ENCODE measurements around the gene WAS. TPM values are rescaled to one million over a fixed set of nuclear protein-coding genes. Genes with fewer than 3 reads are reported as not detected.
"Not testable (repeated sequence)": the region's sequence is repeated elsewhere in the genome, so short reads cannot be mapped to it uniquely, and the experiment has no call there.

The WAS gene
- total RNA-seq, 2 experiments from 2014 or later: 76.6 to 84.2 TPM

DNA sequence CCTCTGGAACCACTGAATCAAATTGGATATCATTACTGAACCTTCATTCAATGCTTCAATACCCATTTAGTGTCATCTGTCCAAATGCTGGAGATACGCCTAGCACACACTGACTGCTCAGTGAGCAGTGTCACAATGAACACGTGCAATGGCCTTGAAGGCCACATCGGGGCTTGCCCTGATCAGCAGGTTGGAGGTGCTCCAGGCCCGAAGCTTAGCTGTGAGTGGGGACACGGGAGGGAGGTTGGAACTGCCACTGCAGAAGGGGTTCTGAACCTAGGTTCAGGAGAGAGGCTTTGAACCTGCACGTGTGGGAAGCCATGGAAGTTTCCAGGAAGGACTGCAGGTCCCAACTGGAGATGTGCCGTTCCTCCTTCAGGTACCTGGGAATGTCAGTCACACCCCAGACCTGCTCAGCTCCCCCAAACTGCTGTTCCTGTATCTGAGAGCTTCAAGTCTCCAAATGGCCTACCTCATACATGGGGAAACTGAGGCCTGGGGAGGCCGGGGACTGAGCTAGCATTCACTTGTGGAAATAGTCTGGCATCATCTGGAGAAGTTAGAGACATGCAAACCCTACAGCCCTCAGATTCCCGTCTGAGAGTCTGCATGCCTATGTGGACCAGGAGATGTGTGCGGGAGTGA lies 1.9 kb upstream of the WAS start:
- ChIA-PET POLR2A (no interaction called here), CTCF (no interaction called here)

DNA sequence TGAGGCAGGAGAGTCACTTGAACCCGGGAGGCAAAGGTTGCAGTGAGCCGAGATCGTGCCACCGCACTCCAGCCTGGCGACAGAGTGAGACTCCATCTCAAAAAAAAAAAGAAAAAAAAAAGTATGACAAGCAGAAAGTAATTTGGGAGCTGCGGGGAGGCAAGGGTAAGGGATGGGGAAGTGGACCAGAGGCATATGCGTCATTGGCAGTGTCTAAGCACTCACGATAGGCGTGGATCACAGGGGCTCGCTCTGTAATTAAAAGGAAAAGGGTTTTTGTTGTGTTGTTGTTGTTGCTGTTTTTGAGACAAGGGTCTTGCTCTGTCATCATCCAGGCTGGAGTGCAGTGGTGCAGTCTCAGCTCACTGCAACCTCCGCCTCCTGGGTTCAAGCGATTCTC lies 804 bp upstream of the WAS start:
- CTCF ChIA-PET: interaction anchor here (1.1 to 1.3 kb wide), 2 partner anchors 34 to 255 kb away, joined by 3 to 4 read pairs; no protein-coding TSS in a partner anchor
- POLR2A ChIA-PET: interaction anchor here (1.2 to 2.1 kb wide), 2 partner anchors 13 to 54 kb away, joined by 4 read pairs; no protein-coding TSS in a partner anchor

DNA sequence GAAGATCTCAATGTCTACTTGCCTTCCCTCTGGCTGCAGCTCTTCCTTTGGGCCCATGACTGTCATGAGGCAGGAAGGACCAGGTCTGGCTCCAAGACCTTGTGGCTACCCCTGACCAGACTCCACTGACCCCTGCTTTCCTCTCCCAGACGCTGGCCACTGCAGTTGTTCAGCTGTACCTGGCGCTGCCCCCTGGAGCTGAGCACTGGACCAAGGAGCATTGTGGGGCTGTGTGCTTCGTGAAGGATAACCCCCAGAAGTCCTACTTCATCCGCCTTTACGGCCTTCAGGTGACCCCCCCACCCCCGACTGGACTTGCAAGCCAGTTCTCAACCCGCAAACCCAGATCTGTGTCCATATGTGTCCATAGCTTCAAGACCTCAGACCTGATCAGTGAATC lies 535 bp downstream of the WAS start:
- ChIA-PET CTCF (interaction anchor here (0.7 to 1.3 kb wide), 3 partner anchors 36 to 254 kb away, joined by 3 to 4 read pairs (median 3); no protein-coding TSS in a partner anchor), POLR2A (interaction anchor here (1.0 to 2.1 kb wide), 4 partner anchors 8 to 53 kb away, joined by 3 to 4 read pairs (median 4); no protein-coding TSS in a partner anchor)

DNA sequence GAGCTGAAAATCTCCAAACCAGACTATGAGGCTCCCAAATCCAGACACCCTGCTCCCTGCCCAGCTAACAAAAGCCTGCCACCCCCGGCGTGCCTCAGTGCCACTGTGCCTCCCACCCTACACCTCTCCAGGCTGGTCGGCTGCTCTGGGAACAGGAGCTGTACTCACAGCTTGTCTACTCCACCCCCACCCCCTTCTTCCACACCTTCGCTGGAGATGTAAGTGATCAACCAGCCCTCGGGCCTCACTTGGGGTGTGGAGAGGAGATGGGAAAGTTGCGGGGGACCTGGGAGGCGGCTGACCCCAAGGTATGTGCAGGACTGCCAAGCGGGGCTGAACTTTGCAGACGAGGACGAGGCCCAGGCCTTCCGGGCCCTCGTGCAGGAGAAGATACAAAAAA lies 1.8 kb downstream of the WAS start:
- ChIA-PET POLR2A (no interaction called here), CTCF (no interaction called here)

DNA sequence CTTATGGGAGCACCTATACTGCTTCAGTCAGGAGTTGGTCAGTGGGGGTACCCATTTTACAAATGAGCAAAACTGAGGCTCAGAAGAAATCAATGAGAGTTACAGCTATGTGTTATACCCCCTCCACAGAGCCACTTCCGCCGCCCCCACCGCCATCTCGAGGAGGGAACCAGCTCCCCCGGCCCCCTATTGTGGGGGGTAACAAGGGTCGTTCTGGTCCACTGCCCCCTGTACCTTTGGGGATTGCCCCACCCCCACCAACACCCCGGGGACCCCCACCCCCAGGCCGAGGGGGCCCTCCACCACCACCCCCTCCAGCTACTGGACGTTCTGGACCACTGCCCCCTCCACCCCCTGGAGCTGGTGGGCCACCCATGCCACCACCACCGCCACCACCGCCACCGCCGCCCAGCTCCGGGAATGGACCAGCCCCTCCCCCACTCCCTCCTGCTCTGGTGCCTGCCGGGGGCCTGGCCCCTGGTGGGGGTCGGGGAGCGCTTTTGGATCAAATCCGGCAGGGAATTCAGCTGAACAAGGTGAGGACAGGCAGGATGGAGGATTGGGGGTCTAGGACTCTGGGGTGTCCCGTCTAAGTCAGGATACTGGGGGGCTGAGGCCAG lies 5.0 kb downstream of the WAS start:
- ChIA-PET CTCF (no interaction called here), POLR2A (no interaction called here)

DNA sequence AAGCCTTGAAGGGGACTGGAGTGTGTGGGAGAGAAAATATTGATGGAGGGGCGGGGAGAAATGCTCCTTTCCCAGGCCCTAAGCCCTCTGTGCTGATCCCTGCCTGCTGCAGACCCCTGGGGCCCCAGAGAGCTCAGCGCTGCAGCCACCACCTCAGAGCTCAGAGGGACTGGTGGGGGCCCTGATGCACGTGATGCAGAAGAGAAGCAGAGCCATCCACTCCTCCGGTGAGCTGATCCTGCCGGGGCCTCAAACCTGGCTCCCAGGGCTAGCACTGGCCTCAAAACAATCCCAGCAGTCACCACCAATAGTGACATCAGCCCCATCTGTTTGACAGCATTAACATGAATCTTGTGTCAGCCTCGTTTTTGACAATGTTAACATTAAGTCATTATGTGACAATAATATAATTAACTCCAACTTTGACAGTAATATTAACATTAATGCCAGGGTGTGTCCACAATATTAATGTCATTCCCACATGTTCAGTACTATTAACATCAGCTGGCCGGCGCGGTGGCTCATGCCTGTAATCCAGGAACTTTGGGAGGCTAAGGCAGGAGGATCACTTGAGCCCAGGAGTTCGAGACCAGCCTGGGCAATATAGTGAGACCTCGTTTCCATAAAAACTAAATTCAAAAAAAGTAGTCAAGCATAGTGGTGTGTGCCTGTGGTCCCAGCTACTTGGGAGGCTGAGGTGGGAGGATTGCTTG lies 5.8 kb downstream of the WAS start:
- CTCF ChIA-PET: no interaction called here
- POLR2A ChIA-PET: no interaction called here

DNA sequence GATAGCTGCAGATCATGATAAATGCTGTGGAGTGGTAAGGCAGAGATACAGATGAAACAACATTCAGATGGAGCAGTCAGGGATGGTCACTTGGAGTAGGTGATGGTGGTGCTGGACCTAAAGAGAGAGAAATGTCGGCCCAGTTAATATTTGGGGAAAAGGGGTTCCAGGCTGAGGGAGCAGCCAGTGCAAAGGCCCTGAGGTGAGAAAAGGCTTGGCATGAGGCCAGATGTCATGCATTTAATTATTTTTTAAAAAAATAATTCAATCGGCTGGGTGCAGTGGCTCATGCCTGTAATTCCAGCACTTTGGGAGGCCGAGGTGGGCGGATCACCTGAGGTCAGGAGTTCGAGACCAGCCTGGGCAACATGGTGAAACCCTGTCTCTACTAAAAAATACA lies 8.1 kb downstream of the WAS start:
- CTCF ChIA-PET: not testable (repeated sequence)
- POLR2A ChIA-PET: interaction anchor here (0.8 kb wide), 1 partner anchor 8 kb away, joined by 3 read pairs; the partner anchor contains the start of gene WAS

DNA sequence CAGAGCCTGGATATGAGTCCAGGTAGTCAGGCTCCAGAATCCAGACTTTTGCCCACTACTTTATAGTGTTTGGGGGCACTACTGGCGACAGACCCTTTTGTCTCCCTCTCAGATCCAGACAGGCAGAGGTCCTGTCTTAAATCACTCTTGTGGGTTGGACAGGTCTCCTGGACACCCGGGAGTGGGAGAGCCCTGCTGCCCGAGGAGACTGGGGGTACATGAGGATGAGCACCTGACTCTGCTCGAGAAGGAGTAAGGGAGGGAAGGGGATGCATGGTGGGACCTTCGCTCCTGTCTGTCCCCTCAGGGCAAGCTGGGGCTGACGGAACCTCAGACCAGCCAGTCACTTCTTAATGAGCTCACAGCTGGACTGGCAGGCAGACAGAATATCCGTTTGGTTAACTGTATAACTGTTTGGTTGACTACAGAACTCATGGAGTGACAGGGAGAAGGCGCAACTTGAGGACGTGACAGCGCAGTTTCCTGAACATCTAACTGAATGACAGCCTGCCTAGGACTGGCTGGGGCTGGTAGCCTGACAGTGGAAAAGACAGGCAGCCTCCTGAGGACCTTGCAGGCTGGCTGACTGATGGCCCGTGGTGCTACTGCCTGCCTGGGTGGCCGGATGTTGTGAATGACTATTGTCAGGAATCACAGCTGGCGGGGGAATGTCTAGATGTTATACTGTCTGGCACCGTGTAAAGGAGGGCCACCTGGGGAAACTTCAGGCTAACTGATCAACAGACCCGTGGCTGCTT lies 11.4 kb downstream of the WAS start:
- ChIA-PET POLR2A (interaction anchor here (0.8 kb wide), 1 partner anchor 12 kb away, joined by 4 read pairs; the partner anchor contains the start of gene WAS), CTCF (no interaction called here)

DNA sequence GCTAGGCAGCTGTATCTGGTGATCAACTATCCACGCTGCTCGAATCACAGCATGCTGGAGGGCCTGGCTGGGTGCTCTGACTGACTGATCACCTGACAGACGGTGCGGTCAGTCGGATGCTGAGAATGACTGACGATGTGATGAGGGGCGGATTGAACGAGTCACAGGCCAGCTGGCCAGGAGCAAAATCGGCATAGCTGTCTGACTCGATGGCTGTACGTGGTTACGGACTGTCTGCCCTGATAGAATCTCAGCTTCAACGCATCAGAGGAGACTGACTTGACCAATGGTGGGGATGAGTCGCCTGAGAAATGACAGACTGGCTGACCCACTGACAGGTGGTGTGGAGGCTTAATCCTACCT lies 11.9 kb downstream of the WAS start:
- CTCF ChIA-PET: no interaction called here
- POLR2A ChIA-PET: interaction anchor here (0.8 kb wide), 1 partner anchor 12 kb away, joined by 4 read pairs; the partner anchor contains the start of gene WAS

DNA sequence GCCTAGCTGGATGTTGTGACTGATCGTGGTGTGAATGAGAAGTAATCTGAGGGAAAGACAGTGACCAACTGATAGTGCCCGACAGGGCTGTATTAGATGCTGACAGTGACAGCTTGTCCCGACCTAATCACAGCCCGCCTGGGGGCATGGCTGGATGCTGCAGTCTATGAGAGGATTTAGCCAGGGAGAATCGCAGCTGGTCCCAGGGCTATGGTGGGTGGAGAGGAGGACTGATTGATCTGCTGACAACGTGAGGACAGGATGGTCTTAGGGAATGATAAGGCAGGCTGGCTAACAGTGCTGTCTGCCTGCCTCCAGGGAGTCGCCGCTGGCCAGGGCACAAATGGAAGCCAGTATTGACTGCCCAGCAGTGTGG lies 12.3 kb downstream of the WAS start:
- POLR2A ChIA-PET: interaction anchor here (0.6 to 1.4 kb wide), 3 partner anchors 13 to 319 kb away, joined by 3 to 6 read pairs (median 4); partner anchors contain the start of gene WAS
- CTCF ChIA-PET: no interaction called here

DNA sequence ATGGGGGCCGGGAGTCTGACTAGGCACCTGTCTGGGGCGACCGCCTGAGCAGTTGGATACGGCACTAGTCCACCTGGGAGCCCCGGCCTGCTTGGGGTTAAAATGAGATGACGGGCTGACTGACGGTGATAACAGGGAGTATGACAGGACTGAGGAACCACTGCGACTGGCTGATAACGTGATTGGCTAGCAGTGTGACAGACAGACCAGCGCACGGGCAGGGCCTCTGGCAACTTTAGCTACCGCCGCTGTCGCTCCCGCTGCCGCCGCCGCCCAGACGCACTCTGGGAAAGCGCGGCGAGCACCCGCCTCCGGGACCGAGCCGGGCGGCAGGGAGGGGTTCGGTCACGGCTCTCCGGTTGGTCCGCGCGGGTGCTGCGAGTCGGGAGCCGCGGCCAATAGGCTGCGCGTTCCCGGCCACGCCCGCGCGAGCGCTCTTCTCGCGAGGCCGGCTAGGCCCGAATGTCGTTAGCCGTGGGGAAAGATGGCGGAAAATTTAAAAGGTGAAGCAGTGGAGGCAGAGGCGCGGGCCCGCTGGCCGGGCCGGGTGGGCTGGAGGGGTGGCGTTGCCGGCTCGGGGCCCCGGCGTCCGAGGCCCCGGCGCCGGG lies 12.8 kb downstream of the WAS start, which contains the start of gene SUV39H1:
Gene SUV39H1 (plus strand): TSS at position 434 of the 608 bp plus-strand sequence. CDS start 51 bp downstream, at position 485.
- POLR2A ChIA-PET: interaction anchor here (0.6 to 1.4 kb wide), 3 partner anchors 20 to 319 kb away, joined by 3 to 6 read pairs (median 3); no protein-coding TSS in a partner anchor
- CTCF ChIA-PET: no interaction called here

DNA sequence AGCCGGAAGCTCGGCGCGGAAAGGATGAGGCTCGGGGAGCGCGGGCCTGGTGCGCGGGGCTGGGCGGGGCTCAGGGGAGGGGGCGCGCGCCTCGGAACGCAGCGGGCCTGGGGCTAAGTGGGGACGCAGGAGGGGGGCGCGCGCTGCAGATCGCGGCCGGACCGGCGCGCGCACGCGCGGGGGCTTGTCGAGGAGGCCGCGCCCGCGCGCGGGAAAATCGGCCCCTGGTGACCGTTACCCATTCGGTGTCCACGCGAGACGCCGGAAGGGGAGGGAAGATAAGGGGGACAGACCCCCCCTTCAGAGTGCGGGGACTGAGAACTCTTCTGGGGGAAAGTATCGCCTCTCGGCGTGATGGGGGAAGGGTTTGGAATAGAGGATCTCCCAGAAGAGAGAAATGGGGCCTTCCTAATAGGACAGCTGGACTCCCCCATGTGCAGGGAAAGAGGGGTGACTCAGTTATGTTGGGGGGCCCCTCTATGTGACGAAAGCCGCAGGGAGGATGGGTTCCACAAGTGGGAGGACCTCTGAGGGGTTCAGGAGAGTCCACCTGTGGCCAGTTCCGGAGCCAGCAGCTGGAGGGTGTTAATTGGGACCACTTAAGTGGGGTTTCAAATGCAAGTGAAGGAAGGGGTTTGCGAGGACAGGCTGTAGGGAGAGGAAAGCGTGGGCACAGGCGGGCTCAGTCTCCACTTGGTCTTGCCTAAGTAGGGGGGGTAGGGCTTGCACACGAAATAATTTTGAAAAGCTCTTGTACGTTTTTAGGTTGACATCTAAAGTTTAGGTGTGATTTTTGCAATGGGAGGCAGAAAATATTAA lies 13.5 kb downstream of the WAS start:
- POLR2A ChIA-PET: interaction anchor here (0.9 to 1.4 kb wide), 3 partner anchors 16 to 40 kb away, joined by 3 to 6 read pairs (median 3); no protein-coding TSS in a partner anchor
- CTCF ChIA-PET: interaction anchor here (1.0 kb wide), 1 partner anchor 49 kb away, joined by 3 read pairs; no protein-coding TSS in a partner anchor

DNA sequence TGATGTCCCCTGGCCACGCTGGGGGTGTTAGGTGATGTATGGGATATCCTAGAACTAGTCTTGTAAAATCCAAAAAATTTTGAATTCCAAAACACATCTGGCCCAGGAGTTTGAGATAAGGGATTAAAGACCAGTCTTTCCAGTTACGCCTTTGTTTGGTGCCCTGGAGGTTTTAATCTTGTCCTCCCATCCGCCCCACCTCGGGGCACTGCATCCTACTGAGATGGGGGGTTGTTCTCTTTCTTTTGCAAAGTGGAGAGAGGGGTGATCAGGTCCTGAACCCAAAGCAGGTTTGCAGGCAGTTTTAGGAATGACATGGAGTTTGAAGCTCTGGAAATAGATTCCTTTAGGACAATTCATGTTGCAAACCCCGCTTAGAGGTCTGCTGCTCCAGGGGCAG lies 14.7 kb downstream of the WAS start:
- CTCF ChIA-PET: no interaction called here
- POLR2A ChIA-PET: interaction anchor here (0.9 kb wide), 1 partner anchor 15 kb away, joined by 3 read pairs; no protein-coding TSS in a partner anchor

DNA sequence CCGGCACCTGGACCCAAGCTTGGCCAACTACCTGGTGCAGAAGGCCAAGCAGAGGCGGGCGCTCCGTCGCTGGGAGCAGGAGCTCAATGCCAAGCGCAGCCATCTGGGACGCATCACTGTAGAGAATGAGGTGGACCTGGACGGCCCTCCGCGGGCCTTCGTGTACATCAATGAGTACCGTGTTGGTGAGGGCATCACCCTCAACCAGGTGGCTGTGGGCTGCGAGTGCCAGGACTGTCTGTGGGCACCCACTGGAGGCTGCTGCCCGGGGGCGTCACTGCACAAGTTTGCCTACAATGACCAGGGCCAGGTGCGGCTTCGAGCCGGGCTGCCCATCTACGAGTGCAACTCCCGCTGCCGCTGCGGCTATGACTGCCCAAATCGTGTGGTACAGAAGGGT lies 16.6 kb downstream of the WAS start:
- CTCF ChIA-PET: no interaction called here

DNA sequence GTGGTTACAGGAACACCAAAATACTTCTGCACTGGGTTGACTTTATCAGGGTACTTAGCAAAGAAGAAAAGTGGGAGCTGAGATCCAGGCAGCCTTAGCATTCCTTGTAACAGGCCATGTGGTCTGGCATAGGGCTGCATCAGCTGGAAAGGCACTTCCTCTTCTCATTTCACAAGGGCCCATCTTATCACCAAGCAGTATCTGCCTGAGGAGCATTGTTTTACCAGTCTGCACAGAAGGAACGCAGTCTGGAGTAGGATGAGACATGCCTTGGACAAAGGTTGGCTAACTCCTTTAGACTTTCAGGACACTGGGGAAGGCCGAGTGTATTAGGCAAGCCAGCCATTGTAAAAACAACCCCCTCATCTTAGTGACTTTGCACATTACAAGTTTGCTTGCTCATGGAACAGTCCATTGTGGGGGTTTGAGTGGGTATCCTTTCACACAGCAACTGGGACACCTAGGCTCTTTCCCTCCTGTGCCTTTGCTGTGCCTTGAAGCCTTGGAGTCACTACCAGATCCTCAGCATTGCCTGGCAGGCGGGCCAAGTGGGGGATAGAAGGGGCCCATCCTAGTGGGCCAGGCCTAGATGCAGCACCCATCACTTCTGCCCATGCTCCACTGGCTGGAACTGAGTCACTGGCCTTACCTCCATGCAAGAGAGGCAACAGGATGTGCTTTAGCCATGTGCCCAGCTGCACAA lies 17.5 kb downstream of the WAS start:
- ChIA-PET POLR2A (no interaction called here), CTCF (no interaction called here)

More for the DNA sequence above, 16.6 kb downstream of the WAS start:
- POLR2A ChIA-PET: no interaction called here

DNA sequence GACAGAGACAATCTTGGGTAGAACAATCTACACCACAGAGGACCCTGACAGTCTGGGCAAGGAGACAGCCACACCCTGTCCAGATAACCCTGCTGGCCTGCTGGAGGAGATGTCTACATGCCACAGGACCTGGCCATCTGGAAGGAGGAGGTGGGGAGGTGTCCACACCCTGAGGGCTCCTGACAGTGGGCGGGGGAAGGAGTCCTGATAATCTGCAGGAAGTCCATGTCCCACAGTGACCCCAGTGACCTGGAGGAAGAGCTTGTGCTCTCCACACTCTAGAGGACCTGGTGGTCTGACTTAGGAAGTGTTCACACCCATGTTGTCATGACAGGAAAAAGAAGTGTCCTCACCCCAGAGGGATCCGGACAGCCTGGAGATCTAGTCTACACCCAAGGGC lies 18.4 kb downstream of the WAS start:
- CTCF ChIA-PET: no interaction called here
- POLR2A ChIA-PET: interaction anchor here (0.5 kb wide), 1 partner anchor 251 kb away, joined by 16 read pairs; no protein-coding TSS in a partner anchor

DNA sequence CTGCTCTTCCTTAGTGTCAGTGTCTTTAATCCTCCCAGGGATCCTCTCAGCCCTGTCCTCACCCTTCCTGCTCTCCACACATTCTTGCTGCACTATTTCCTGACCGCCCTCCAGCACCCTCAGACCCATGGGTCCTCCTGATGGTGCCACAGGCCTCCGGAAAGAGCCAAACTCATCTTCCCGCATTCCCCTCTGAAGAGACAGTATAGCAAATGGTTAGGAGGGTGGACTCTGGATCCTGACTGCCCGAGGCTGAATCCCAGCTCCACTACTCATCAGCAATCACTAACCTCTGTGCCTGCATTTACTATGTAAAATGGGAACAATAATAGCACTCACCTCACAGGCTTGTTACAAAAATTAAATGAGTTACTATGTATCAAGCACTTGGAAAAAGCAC lies 19.1 kb downstream of the WAS start:
- CTCF ChIA-PET: no interaction called here
- POLR2A ChIA-PET: interaction anchor here (0.5 kb wide), 1 partner anchor 252 kb away, joined by 16 read pairs; no protein-coding TSS in a partner anchor

DNA sequence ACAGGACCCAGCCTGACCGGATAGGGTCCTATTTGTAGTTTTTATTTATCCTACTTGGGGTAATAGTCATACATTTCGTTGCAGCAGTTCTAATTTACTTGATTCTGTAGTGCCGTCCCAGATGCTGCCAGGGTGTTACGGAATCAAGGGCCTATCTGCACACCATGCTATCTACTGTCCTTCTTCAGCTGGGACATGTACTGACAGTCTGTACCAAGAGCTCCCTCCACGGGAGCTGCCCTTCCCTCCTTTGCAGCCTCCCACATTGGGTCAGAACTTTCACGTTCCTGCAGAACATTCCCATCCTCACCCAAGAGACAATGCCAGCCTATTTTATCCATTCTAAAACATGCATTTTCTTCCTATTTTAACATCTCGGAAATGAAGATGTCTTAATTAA lies 19.6 kb downstream of the WAS start:
- ChIA-PET CTCF (no interaction called here), POLR2A (no interaction called here)

Data from activated CD8-positive, alpha-beta memory T cell treated with anti-CD3 and anti-CD28 coated beads for 36 hours (primary cell).